GM23338 (cell line): ENCODE data around the gene VPS4A. TPM values are rescaled to one million over a fixed set of nuclear protein-coding genes. Genes with fewer than 3 reads are reported as not detected.

Experiments
- ATAC-seq: fragments of 200-7000 bp; cut with Tn5 transposase; 3 replicates; pipeline ENCODE4 v1.9.1; 2020
- DNase-seq: peaks from one replicate; pipeline ENCODE4 v3.0.0-alpha.2; 2015; ENCODE audit warnings: low spot score
- H2AFZ ChIP-seq: fragments of 200-600 bp; sonication (generic); 2 replicates; pipeline ENCODE4 v1.8.0; 2016; ENCODE audit warnings: antibody characterized with exemption, mild to moderate bottlenecking, moderate library complexity
- H3F3A ChIP-seq: fragments of 200-600 bp; sonication (generic); replicated peaks from 2 replicates; pipeline ENCODE4 v1.8.0; 2017; ENCODE audit warnings: antibody characterized with exemption, mixed run types, low read depth
- H3K27ac ChIP-seq: fragments of 200-600 bp; sonication (generic); 2 replicates; pipeline ENCODE4 v1.6.1; 2016; ENCODE audit warnings: low read depth
- H3K27me3 ChIP-seq: fragments of 200-600 bp; sonication (generic); 2 replicates; pipeline ENCODE4 v1.8.0; 2016; ENCODE audit warnings: mild to moderate bottlenecking, mixed run types, moderate library complexity; ENCODE audit not compliant: insufficient read depth
- H3K36me3 ChIP-seq: fragments of 200-600 bp; sonication (generic); 2 replicates; pipeline ENCODE4 v1.8.0; 2016; ENCODE audit warnings: mild to moderate bottlenecking; ENCODE audit not compliant: insufficient read depth
- H3K4me1 ChIP-seq: fragments of 200-600 bp; sonication (generic); 2 replicates; pipeline ENCODE4 v1.8.0; 2016; ENCODE audit warnings: mild to moderate bottlenecking, moderate library complexity; ENCODE audit not compliant: insufficient read depth
- H3K4me2 ChIP-seq: fragments of 200-600 bp; sonication (generic); 2 replicates; pipeline ENCODE4 v1.7.1; 2017; ENCODE audit warnings: mixed run types
- H3K4me3 ChIP-seq: fragments of 200-600 bp; sonication (generic); 2 replicates; pipeline ENCODE4 v1.6.1; 2016; ENCODE audit warnings: mixed run types
- H3K79me2 ChIP-seq: fragments of 200-600 bp; sonication (generic); replicated peaks from 2 replicates; pipeline ENCODE4 v1.8.0; 2017; ENCODE audit warnings: mild to moderate bottlenecking; ENCODE audit not compliant: insufficient read depth
- H3K9me2 ChIP-seq: fragments of 200-600 bp; sonication (generic); 2 replicates; pipeline ENCODE4 v1.8.0; 2017; ENCODE audit not compliant: insufficient read depth
- H4K20me1 ChIP-seq: fragments of 200-600 bp; sonication (generic); replicated peaks from 2 replicates; pipeline ENCODE4 v1.8.0; 2017; ENCODE audit warnings: mild to moderate bottlenecking; ENCODE audit not compliant: insufficient read depth
- H3K27ac Mint-ChIP-seq: 2 replicates; pipeline ENCODE4 v1.8.0; 2020; ENCODE audit warnings: inconsistent platforms, mild to moderate bottlenecking, moderate library complexity, mixed read lengths
- H3K27me3 Mint-ChIP-seq: 3 replicates; pipeline ENCODE4 v1.8.0; 2022; ENCODE audit warnings: low read depth, mild to moderate bottlenecking, moderate library complexity, mixed read lengths, inconsistent platforms; ENCODE audit not compliant: insufficient read depth, poor library complexity
- H3K36me3 Mint-ChIP-seq: 3 replicates; pipeline ENCODE4 v1.8.0; 2021; ENCODE audit warnings: low read depth, mild to moderate bottlenecking, inconsistent platforms, moderate library complexity, mixed read lengths
- H3K4me1 Mint-ChIP-seq: 3 replicates; pipeline ENCODE4 v1.8.0; 2020; ENCODE audit warnings: mild to moderate bottlenecking, inconsistent platforms, mixed read lengths
- H3K4me3 Mint-ChIP-seq: 3 replicates; pipeline ENCODE4 v1.8.0; 2021; ENCODE audit warnings: moderate library complexity, mild to moderate bottlenecking, inconsistent platforms, mixed read lengths
- H3K9me3 Mint-ChIP-seq: 3 replicates; pipeline ENCODE4 v1.8.0; 2020; ENCODE audit warnings: moderate library complexity, mild to moderate bottlenecking, inconsistent platforms, mixed read lengths
- CREB1 ChIP-seq: fragments of 250-450 bp; sonication (Bioruptor Pico); IDR thresholded peaks from 2 replicates; pipeline ENCODE4 v1.5.0; 2020; ENCODE audit warnings: low read depth, mild to moderate bottlenecking, moderate library complexity
- ZNF114 ChIP-seq: fragments of 250-450 bp; sonication (Bioruptor Pico); IDR thresholded peaks from 2 replicates; pipeline ENCODE4 v1.5.0; 2020; ENCODE audit warnings: mild to moderate bottlenecking, moderate library complexity
- polyA plus RNA-seq: library from polyadenylated mRNA; unstranded; fragments of >200 nt; fragmentation: Nextera tagmentation; extraction: Ambion mirVana; gene quantifications from 2 replicates; pipeline ENCODE4 v1.2.1, GENCODE V29; 2016
- total RNA-seq: library from RNA; depleted of rRNA; stranded (reverse); fragments of >200 nt; shearing (Covaris generic); gene quantifications from 2 replicates; pipeline ENCODE4 v1.2.3, GENCODE V29; 2014
- TF ChIP-seq, protein P1 (sequence below): IDR thresholded peaks from 2 replicates; pipeline ENCODE4 v1.6.1; 2016; ENCODE audit warnings: antibody characterized with exemption
- TF ChIP-seq, protein P2 (sequence below): IDR thresholded peaks from one replicate; pipeline ENCODE4 v1.6.1; 2018; ENCODE audit warnings: antibody characterized with exemption; ENCODE audit not compliant: unreplicated experiment
- TF ChIP-seq, protein P3 (sequence below), 2 experiments: fragments of 200-600 bp in 1 of 2; sonication (generic) in 1 of 2; conservative IDR thresholded peaks; 2 replicates each; pipeline versions ENCODE4 v1.5.1 to v1.6.1; 2016 to 2017; ENCODE audit warnings: antibody characterized with exemption in 2 of 2, low read depth in 2 of 2, mild to moderate bottlenecking in 2 of 2, moderate library complexity in 1 of 2
- TF ChIP-seq, protein P4 (sequence below): fragments of 250-450 bp; sonication (Bioruptor Pico); IDR thresholded peaks from 2 replicates; pipeline ENCODE4 v1.5.0; 2020; ENCODE audit warnings: mild to moderate bottlenecking, moderate library complexity

The VPS4A gene
- total and polyA plus RNA-seq, 2 experiments from 2014 or later = 29.1 to 32.7 TPM

DNA sequence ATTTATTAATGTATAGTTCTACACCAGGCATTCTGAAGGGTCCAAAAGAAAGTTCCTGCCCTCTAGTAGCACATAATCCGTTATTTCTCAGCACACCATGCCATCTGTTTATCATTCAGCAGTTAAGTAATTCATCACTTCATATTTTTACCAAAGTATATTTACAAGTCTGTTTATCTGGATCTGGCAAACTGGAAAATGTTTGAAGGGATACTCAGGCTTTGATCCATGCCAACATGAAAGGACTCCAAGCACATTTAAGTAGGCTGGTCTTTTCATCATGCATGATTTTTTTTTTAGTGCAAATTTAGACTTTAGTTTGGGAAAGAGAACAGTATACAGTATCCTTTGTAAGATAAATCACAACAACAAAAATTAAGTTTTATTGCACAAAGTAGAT lies 4.1 kb upstream of the VPS4A start:
- TF ChIP-seq CREB1 (CRISPR knock-in tag) (no peak), ZNF114 (no peak)
- TF ChIP-seq, protein P1, sequence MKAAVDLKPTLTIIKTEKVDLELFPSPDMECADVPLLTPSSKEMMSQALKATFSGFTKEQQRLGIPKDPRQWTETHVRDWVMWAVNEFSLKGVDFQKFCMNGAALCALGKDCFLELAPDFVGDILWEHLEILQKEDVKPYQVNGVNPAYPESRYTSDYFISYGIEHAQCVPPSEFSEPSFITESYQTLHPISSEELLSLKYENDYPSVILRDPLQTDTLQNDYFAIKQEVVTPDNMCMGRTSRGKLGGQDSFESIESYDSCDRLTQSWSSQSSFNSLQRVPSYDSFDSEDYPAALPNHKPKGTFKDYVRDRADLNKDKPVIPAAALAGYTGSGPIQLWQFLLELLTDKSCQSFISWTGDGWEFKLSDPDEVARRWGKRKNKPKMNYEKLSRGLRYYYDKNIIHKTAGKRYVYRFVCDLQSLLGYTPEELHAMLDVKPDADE = no peak
- TF ChIP-seq, protein P2, sequence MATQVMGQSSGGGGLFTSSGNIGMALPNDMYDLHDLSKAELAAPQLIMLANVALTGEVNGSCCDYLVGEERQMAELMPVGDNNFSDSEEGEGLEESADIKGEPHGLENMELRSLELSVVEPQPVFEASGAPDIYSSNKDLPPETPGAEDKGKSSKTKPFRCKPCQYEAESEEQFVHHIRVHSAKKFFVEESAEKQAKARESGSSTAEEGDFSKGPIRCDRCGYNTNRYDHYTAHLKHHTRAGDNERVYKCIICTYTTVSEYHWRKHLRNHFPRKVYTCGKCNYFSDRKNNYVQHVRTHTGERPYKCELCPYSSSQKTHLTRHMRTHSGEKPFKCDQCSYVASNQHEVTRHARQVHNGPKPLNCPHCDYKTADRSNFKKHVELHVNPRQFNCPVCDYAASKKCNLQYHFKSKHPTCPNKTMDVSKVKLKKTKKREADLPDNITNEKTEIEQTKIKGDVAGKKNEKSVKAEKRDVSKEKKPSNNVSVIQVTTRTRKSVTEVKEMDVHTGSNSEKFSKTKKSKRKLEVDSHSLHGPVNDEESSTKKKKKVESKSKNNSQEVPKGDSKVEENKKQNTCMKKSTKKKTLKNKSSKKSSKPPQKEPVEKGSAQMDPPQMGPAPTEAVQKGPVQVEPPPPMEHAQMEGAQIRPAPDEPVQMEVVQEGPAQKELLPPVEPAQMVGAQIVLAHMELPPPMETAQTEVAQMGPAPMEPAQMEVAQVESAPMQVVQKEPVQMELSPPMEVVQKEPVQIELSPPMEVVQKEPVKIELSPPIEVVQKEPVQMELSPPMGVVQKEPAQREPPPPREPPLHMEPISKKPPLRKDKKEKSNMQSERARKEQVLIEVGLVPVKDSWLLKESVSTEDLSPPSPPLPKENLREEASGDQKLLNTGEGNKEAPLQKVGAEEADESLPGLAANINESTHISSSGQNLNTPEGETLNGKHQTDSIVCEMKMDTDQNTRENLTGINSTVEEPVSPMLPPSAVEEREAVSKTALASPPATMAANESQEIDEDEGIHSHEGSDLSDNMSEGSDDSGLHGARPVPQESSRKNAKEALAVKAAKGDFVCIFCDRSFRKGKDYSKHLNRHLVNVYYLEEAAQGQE = no peak
- TF ChIP-seq, protein P3, sequence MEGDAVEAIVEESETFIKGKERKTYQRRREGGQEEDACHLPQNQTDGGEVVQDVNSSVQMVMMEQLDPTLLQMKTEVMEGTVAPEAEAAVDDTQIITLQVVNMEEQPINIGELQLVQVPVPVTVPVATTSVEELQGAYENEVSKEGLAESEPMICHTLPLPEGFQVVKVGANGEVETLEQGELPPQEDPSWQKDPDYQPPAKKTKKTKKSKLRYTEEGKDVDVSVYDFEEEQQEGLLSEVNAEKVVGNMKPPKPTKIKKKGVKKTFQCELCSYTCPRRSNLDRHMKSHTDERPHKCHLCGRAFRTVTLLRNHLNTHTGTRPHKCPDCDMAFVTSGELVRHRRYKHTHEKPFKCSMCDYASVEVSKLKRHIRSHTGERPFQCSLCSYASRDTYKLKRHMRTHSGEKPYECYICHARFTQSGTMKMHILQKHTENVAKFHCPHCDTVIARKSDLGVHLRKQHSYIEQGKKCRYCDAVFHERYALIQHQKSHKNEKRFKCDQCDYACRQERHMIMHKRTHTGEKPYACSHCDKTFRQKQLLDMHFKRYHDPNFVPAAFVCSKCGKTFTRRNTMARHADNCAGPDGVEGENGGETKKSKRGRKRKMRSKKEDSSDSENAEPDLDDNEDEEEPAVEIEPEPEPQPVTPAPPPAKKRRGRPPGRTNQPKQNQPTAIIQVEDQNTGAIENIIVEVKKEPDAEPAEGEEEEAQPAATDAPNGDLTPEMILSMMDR (conservative IDR thresholded peaks at IDR 0.05; ENCODE audit: low read depth in 2 of 2) = no peak
- TF ChIP-seq, protein P4, sequence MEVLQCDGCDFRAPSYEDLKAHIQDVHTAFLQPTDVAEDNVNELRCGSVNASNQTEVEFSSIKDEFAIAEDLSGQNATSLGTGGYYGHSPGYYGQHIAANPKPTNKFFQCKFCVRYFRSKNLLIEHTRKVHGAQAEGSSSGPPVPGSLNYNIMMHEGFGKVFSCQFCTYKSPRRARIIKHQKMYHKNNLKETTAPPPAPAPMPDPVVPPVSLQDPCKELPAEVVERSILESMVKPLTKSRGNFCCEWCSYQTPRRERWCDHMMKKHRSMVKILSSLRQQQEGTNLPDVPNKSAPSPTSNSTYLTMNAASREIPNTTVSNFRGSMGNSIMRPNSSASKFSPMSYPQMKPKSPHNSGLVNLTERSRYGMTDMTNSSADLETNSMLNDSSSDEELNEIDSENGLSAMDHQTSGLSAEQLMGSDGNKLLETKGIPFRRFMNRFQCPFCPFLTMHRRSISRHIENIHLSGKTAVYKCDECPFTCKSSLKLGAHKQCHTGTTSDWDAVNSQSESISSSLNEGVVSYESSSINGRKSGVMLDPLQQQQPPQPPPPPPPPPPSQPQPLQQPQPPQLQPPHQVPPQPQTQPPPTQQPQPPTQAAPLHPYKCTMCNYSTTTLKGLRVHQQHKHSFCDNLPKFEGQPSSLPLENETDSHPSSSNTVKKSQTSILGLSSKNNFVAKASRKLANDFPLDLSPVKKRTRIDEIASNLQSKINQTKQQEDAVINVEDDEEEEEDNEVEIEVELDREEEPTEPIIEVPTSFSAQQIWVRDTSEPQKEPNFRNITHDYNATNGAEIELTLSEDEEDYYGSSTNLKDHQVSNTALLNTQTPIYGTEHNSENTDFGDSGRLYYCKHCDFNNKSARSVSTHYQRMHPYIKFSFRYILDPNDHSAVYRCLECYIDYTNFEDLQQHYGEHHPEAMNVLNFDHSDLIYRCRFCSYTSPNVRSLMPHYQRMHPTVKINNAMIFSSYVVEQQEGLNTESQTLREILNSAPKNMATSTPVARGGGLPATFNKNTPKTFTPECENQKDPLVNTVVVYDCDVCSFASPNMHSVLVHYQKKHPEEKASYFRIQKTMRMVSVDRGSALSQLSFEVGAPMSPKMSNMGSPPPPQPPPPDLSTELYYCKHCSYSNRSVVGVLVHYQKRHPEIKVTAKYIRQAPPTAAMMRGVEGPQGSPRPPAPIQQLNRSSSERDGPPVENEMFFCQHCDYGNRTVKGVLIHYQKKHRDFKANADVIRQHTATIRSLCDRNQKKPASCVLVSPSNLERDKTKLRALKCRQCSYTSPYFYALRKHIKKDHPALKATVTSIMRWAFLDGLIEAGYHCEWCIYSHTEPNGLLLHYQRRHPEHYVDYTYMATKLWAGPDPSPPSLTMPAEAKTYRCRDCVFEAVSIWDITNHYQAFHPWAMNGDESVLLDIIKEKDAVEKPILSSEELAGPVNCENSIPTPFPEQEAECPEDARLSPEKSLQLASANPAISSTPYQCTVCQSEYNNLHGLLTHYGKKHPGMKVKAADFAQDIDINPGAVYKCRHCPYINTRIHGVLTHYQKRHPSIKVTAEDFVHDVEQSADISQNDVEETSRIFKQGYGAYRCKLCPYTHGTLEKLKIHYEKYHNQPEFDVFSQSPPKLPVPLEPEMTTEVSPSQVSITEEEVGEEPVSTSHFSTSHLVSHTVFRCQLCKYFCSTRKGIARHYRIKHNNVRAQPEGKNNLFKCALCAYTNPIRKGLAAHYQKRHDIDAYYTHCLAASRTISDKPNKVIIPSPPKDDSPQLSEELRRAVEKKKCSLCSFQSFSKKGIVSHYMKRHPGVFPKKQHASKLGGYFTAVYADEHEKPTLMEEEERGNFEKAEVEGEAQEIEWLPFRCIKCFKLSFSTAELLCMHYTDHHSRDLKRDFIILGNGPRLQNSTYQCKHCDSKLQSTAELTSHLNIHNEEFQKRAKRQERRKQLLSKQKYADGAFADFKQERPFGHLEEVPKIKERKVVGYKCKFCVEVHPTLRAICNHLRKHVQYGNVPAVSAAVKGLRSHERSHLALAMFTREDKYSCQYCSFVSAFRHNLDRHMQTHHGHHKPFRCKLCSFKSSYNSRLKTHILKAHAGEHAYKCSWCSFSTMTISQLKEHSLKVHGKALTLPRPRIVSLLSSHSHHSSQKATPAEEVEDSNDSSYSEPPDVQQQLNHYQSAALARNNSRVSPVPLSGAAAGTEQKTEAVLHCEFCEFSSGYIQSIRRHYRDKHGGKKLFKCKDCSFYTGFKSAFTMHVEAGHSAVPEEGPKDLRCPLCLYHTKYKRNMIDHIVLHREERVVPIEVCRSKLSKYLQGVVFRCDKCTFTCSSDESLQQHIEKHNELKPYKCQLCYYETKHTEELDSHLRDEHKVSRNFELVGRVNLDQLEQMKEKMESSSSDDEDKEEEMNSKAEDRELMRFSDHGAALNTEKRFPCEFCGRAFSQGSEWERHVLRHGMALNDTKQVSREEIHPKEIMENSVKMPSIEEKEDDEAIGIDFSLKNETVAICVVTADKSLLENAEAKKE (CRISPR knock-in tag) = no peak
- Mint-ChIP-seq H3K4me3 (no peak overlapping the region), H3K27ac (no peak overlapping the region), H3K9me3 (no peaks in the 10 kb centered on the region), H3K36me3 (peaks cover 1% of the 10 kb centered on the region; the same call in 1 of the 3 replicates), H3K4me1 (peaks cover 2% of the 10 kb centered on the region), H3K27me3 (peaks cover 2% of the 10 kb centered on the region)
- Histone ChIP-seq H3K4me3 (no peak overlapping the region), H3K9me2 (no peaks in the 10 kb centered on the region), H3K79me2 (peaks cover 3% of the 10 kb centered on the region; the same call in 1 of the 2 replicates), H3F3A (peaks cover 5% of the 10 kb centered on the region), H3K36me3 (no peaks in the 10 kb centered on the region), H3K27me3 (no peaks in the 10 kb centered on the region), H4K20me1 (0 out of 2 replicates have a peak, but pooled peaks cover under 1% of the 10 kb centered on the region), H3K27ac (no peak overlapping the region), H2AFZ (no peak overlapping the region), H3K4me2 (no peak overlapping the region), H3K4me1 (peaks cover 6% of the 10 kb centered on the region; the same call in 1 of the 2 replicates)
- ATAC-seq = no peak
- DNase-seq = no peak
